MCF 10A (cell line): ENCODE measurements around the gene WWOX. TPM values are rescaled to one million over a fixed set of nuclear protein-coding genes. Genes with fewer than 3 reads are reported as not detected.

Experiments used
- BruUV-seq: library from RNA; stranded (reverse); fragments of 400-500 nt; replicated peaks from 2 replicates; lab custom pipeline; 2021; lab: Mats Ljungman, UMichigan
- CTCF ChIA-PET: fragments of 300-600 bp; sonication (Branson Sonifier 250); formaldehyde crosslinking; extraction: SDS; loops from one replicate; lab custom pipeline; 2021; ENCODE audit warnings: antibody characterized with exemption, inconsistent platforms; lab: Yijun Ruan, JAX
- POLR2A ChIA-PET: fragments of 300-600, 350-650 bp; sonication (Branson Sonifier 250); formaldehyde crosslinking; extraction: SDS; loops from one replicate; lab custom pipeline; 2020; ENCODE audit warnings: antibody characterized with exemption, inconsistent platforms; lab: Yijun Ruan, JAX
- DNase-seq: peaks from one replicate; pipeline ENCODE4 v3.0.0-alpha.2; 2018; ENCODE audit not compliant: unreplicated experiment
- H3K27ac Mint-ChIP-seq: one replicate; pipeline ENCODE4 v1.8.0; 2022; ENCODE audit warnings: mild to moderate bottlenecking, low read depth, mixed read lengths; ENCODE audit not compliant: unreplicated experiment
- H3K27me3 Mint-ChIP-seq: one replicate; pipeline ENCODE4 v1.8.0; 2022; ENCODE audit warnings: mixed read lengths; ENCODE audit not compliant: insufficient read depth, unreplicated experiment
- H3K36me3 Mint-ChIP-seq: one replicate; pipeline ENCODE4 v1.8.0; 2022; ENCODE audit warnings: mild to moderate bottlenecking, moderate library complexity, mixed read lengths; ENCODE audit not compliant: insufficient read depth, unreplicated experiment
- H3K4me1 Mint-ChIP-seq: one replicate; pipeline ENCODE4 v1.8.0; 2022; ENCODE audit warnings: mixed read lengths; ENCODE audit not compliant: insufficient read depth, unreplicated experiment
- H3K4me3 Mint-ChIP-seq: one replicate; pipeline ENCODE4 v1.8.0; 2022; ENCODE audit warnings: mild to moderate bottlenecking, moderate library complexity, mixed read lengths; ENCODE audit not compliant: unreplicated experiment
- H3K9me3 Mint-ChIP-seq: one replicate; pipeline ENCODE4 v1.8.0; 2022; ENCODE audit warnings: mixed read lengths; ENCODE audit not compliant: unreplicated experiment
- CTCF ChIP-seq: fragments of 200-600 bp; IDR thresholded peaks from one replicate; pipeline ENCODE4 v1.8.0; 2022; ENCODE audit warnings: antibody characterized with exemption, mild to moderate bottlenecking; ENCODE audit not compliant: unreplicated experiment
- intact Hi-C: fragments of 100-400 bp; cut with micrococcal nuclease; formaldehyde crosslinking; loops from 2 replicates; pipeline ENCODE4 v1.14.1; 2022
- total RNA-seq: library from RNA; stranded (reverse); gene quantifications from 2 replicates; pipeline ENCODE4 v1.2.3, GENCODE V29; 2022

The WWOX gene
- total RNA-seq, 1 experiment from 2014 or later = 18.1 TPM

DNA sequence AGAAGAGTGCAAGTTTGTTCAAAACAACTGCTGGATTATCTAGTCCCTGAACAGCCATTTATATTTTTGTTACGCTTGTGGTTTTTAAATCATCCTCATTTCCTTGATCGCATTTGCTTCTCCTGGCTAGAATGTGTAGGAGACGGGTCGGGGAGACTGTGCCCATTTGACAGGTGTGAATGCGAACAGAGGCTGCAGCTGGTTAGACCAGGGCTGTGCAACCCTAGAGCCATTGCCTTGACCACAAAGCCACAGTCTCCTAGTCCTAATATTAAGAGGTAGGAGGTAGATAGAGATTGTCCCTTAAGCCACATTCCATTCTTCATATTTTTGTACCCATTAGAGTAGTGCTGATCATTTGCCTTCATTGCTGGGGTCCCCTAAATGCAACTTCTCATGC, 639.1 kb downstream of the WWOX start:
- Mint-ChIP-seq H3K36me3 (no peaks in the 10 kb centered on the region), H3K27me3 (no peaks in the 10 kb centered on the region), H3K4me1 (no peaks in the 10 kb centered on the region), H3K9me3 (no peaks in the 10 kb centered on the region), H3K27ac (no peak overlapping the region), H3K4me3 (no peak overlapping the region)
- CTCF ChIA-PET = no interaction called here
- POLR2A ChIA-PET = no interaction called here
- no peak for TF ChIP-seq CTCF
- DNase-seq = no peak
- intact Hi-C loops = no loop called here
- no TSS peak for BruUV-seq

DNA sequence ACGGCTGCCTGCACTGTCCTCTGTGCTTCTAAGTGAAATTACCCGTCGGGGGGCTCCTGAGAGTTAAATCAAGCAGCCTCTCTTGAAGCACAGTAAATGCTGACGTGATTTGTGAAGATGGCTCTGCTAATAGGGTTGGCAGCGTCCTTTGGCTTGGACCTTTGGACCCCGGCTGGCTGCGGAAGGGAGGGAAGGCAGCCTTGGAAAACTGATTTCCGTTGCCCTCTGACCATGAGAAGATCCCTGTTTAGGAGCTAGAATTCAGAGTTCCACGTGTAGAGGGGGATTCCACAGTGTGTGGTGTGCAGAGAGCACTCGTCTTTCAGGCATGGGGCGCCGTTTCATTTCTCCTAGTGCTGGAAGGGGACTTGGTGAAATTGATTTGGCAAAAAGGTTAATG, 640.8 kb downstream of the WWOX start:
- no peaks in the 10 kb centered on the region for H3K27me3 Mint-ChIP-seq
- no peak overlapping the region for H3K27ac Mint-ChIP-seq
- no peaks in the 10 kb centered on the region for H3K36me3 Mint-ChIP-seq
- no peak for DNase-seq
- CTCF ChIA-PET = no interaction called here
- H3K4me1 Mint-ChIP-seq = no peaks in the 10 kb centered on the region
- POLR2A ChIA-PET = no interaction called here
- no peak for TF ChIP-seq CTCF
- H3K9me3 Mint-ChIP-seq = no peaks in the 10 kb centered on the region
- no peak overlapping the region for H3K4me3 Mint-ChIP-seq
- no TSS peak for BruUV-seq
- intact Hi-C loops = no loop called here

- DNase-seq = no peak
- H3K36me3 Mint-ChIP-seq = no peaks in the 10 kb centered on the region
- H3K4me3 Mint-ChIP-seq = no peak overlapping the region
- H3K9me3 Mint-ChIP-seq = no peaks in the 10 kb centered on the region
- no peak for TF ChIP-seq CTCF
- no peak overlapping the region for H3K27ac Mint-ChIP-seq
- no TSS peak for BruUV-seq
- H3K4me1 Mint-ChIP-seq = no peaks in the 10 kb centered on the region
- POLR2A ChIA-PET = no interaction called here
- CTCF ChIA-PET = no interaction called here
- H3K27me3 Mint-ChIP-seq = no peaks in the 10 kb centered on the region
- intact Hi-C loops = no loop called here
Observed at GRCh38 chr16:78742501-78743283, 643.2 kb downstream of the WWOX start.

DNA sequence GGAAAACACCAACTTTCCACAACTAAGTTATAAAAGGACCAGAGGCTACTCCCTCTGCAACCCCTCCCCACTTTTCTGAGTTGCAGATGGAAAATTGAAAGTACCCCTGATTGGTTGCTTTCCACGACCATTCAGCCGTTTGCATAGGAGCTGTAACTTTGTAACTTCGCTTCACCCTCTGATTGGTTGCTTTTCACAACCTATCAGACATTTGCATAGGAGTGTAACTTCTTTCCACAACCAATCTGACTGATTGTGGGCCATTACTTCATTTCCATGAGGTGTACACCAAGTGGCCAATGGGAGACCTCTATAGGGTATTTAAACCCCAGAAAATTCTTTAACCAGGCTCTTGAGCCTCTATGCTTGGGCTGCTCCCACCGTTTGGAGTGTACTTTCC, 644.1 kb downstream of the WWOX start:
- Mint-ChIP-seq H3K4me1 (no peaks in the 10 kb centered on the region), H3K27ac (no peak overlapping the region), H3K9me3 (no peaks in the 10 kb centered on the region), H3K36me3 (no peaks in the 10 kb centered on the region), H3K27me3 (no peaks in the 10 kb centered on the region), H3K4me3 (no peak overlapping the region)
- DNase-seq = no peak
- ChIA-PET CTCF (interaction anchor here (0.8 kb wide), 1 partner anchor 240 kb away, joined by 3 read pairs; no protein-coding TSS in a partner anchor), POLR2A (no interaction called here)
- no peak for TF ChIP-seq CTCF
- intact Hi-C loops = no loop called here
- BruUV-seq = no TSS peak
